IPS DF 4.7 (cell line): ENCODE data around the gene CRLF1.
A peak's percentile ranks its signal among the peaks of the same experiment; 100 is the strongest.
"Not testable (repeated sequence)": the region's sequence is repeated elsewhere in the genome, so short reads cannot be mapped to it uniquely, and the experiment has no call there.

ENCODE experiments used
- DNase-seq: peaks from one replicate; pipeline ENCODE4 v3.0.0-alpha.2; 2013; ENCODE audit warnings: low spot score; ENCODE audit errors: extremely low read depth

The CRLF1 gene

GRCh38 chr19:18593367-18594095, 13.1 kb downstream of the CRLF1 start:
- no peak for DNase-seq

GRCh38 chr19:18592732-18593131, 13.9 kb downstream of the CRLF1 start:
- not testable (repeated sequence) for DNase-seq

DNA sequence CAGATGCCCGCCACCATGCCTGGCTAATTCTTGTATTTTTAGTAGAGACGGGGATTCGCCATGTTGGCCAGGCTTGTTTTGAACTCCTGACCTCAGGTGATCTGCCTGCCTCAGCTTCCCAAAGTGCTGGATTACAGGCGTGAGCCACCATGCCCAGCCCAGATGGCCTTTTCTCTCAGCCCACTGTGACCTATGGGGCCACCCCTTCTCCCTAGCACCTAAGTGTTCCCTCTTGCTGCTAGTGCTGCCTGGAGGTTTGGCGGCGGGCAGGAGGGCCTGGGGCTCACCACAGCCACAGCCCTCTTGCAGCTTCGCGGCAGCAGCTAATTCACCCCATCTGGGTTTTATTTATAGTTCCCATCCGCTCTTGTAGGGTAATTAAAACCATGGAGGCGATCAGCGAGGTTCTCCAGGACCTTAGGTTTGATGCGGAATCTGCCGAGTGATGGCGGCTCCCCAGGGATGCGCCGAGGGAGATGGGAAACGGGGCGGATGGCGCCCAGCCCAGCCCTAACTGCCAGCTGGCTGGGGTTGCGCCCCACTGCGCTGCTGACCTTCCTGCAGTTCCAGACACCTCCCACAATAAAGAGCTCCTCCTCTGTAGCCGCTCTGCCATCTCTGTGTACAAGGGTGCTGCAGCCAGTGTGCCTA, 14.7 kb downstream of the CRLF1 start:
- DNase-seq: no peak

- peak; percentile 96 for DNase-seq
Observed at GRCh38 chr19:18590273-18591272, 16.0 kb downstream of the CRLF1 start.

GRCh38 chr19:18589380-18590272, 17.0 kb downstream of the CRLF1 start:
- DNase-seq: no peak

- no peak for DNase-seq
Observed at GRCh38 chr19:18588611-18589379, 17.8 kb downstream of the CRLF1 start, which contains the start of gene REX1BD. TSS of gene REX1BD (plus strand) at chr19:18588798. CDS start at chr19:18588802, 4 bp downstream.

DNA sequence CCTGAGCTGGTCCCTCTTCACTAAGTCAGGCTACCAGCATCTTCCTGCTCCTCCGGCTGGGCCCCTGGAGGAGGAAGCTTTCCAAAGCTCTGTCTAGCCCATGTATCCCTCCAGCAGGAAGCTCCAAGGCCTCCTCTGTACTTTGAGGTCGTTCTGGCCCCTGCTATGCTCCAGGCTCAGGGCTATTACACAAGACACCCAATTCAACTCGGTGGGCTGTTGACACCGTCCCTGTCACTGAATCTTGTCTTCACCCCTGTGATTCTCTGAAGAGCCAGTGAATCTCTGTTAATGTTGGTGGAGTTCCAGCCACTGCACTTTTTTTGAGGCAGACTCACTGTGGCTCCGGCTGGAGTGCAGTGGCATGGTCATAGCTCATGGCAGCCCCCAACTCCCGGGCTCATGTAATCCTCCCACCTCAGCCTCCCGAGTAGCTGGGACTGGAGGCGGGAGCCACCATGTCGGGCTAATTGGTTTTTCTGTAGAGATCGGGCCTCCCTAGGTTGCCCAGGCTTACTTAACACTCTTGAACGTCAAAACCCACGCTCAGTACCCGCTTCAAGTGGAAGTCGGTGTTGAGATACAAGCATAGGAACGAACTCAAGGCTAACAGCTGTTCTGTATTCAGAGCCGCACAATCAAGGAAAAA, 18.5 kb downstream of the CRLF1 start:
- no peak for DNase-seq

GRCh38 chr19:18587561-18587960, 19.0 kb downstream of the CRLF1 start:
- no peak for DNase-seq

GRCh38 chr19:18586306-18586705, 20.3 kb downstream of the CRLF1 start:
- DNase-seq: no peak

DNA sequence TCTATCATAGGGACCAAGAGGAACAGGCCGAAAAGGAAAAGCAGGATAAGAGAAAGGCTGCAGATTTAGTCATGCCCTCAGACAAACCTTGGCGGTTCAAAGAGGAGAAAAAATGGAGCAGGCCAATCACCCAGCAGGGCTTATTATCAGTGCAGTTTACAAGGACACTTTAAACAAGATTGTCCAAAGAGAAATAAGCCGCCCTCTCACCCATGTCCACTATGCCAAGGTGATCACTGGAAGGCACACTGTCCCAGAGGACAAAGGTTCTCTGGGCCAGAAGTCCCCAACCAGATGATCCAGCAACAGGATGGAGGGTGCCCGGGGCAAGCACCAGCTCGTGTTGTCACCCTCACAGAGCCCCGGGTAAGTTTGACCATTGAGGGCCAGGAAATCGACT, 26.3 kb downstream of the CRLF1 start:
- DNase-seq: no peak

GRCh38 chr19:18577365-18577914, 29.2 kb downstream of the CRLF1 start:
- DNase-seq: no peak

DNA sequence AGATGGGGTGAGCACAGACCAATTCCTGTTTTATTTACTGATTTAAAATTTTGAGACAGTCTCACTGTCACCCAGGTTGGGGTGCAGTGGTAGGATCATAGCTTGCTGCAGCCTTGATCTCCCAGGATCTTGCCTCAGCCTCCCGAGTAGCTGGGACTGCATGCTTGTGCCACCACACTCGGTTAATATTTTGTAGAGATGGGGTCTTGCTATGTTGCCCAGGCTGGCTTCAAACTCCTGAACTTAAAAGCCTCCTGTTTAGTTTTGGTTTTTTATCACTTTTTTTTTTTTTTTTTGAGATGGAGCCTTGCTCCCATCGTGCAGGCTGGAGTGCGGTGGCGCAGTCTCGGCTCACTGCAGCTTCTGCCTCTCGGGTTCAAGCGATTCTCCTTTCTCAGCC, 30.2 kb downstream of the CRLF1 start:
- no peak for DNase-seq

- DNase-seq: no peak
Observed at GRCh38 chr19:18574691-18575291, 31.8 kb downstream of the CRLF1 start.

DNA sequence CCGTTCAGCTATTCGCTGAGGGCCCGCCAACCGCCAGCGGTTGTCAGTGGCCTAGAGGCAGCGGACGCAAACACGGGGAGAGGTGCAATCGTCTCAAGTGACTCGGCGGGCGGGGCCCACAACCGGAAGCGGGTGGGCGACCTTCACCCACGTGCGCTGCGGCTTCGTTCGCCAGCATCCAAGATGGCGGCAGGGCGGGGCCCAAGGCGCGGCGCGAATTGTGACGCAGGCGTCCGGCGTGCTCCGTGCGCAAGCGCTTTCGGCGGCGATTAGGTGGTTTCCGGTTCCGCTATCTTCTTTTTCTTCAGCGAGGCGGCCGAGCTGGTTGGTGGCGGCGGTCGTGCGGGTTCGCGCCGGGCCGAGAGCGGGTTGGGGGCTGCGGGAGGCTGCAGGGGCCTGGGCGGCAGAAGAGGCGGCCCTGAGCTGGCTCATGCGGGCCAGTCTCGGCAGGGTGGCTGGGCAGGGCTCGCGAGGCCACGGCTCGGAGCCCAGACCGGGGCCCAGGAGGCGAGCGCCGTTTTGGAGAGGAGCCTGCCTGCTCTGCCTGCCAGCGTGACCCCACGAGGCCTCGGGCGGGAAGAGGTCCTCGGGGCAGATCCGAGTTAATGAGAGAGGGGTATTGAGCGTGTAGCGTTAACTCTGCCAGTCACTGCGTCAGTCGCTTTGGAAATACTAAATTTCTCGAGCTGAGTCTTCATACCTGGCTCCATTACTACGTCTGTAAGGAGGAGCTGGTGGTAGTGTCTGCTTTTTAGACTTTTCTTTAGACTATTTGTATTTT, 34.8 kb downstream of the CRLF1 start, which contains the start of gene UBA52:
TSS of gene UBA52 (plus strand) at position 294 of the 781 bp plus-strand sequence. CDS start 1,444 bp downstream, outside the sequence.
- DNase-seq: no peak

DNA sequence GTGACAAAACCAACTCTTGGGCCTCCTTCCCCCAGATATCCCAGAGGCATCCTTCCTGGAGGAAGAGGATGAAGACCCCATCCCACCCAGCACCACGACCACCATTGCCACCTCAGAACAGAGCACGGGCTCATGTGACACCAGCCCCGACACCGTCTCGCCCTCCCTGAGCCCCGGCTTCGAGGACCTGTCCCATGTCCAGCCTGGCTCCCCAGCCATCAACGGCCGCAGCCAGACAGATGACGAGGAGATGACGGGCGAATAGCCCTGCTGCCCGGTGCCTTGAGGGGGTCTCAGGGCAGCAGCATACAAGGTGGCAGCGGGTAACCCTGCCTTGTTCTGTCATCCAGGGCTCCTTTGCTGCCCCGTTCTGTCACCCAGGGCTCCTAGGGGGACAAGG, 38.2 kb downstream of the CRLF1 start:
- no peak for DNase-seq

DNA sequence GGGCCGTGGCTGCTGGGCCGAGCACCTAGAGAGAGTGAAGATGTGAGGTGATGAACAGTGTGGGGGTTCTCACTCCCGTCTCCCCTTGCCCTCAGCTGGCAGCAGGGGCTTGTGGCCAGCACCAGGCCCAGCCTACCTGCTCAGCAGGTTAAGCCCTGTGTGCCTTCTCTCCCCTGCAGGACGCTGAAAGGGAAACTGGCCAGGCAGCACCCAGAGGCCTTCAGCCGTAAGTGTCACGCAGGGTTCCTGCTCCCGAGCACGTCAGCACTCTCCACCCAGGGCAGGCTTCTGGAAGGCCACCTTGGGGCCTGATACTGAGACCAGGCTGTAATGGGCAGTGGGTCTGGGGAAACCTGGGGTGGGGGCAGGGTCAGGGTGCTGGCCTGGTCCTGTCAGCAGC, 39.6 kb downstream of the CRLF1 start:
- no peak for DNase-seq

DNA sequence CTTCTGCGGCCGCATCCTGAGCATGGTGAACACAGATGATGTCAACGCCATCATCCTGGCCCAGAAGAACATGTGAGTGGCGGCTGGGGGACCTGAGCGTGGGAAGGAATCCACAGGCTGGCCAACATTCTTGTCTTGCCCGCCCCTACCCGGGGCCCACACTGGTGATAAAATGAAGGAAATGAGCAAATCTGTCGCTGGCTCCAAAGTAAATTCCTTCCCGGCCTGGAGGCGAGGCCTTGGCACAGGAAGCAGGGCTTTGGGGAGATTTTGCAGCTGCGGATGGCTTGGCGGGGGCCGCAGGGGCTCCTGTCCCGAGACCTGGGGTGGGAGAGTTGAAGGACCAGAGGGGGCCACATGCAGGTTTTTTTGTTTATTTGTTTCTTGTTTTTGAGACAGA, 44.5 kb downstream of the CRLF1 start:
- DNase-seq: no peak

GRCh38 chr19:18559685-18560084, 46.9 kb downstream of the CRLF1 start:
- no peak for DNase-seq
